ENCODE measurements around the gene PLSCR1. TPM values are rescaled to one million over a fixed set of nuclear protein-coding genes. Genes with fewer than 3 reads are reported as not detected.

PLSCR1 gene
- total RNA-seq, 6 experiments from 2014 or later: 10.5 to 18.7 (median 15.5) TPM

- TF ChIP-seq CTCF (IDR thresholded peaks at IDR 0.05): no peak
- H3K27ac Mint-ChIP-seq: no peak overlapping the region
- H3K9me3 Mint-ChIP-seq: no peaks in the 10 kb centered on the region
- no peak overlapping the region for H3K4me3 Mint-ChIP-seq
- H3K27me3 Mint-ChIP-seq (ENCODE audit: insufficient read depth): no peaks in the 10 kb centered on the region
- no peak for DNase-seq
- H3K36me3 Mint-ChIP-seq (ENCODE audit: low read depth): no peaks in the 10 kb centered on the region
- peaks cover 13% of the 10 kb centered on the region for H3K4me1 Mint-ChIP-seq (ENCODE audit: low read depth)
Measured at GRCh38 chr3:146569314-146569713, 24.9 kb upstream of the PLSCR1 start.

DNA sequence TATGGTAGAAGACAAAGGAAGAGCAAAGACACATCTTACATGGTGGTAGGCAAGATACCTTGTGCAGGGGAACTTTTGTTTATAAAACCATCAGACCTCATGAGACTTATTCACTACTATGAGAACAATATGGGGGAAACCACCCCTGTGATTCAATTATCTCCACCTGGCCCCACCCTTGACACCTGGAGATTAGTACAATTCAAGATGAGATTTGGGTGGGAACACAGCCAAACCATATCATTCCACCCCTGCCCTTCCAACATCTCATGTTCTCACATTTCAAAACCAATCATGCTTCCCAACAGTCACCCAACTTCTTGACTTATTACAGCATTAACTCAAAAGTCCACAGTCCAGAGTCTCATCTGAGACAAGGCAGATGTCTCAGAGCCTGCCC, 21.7 kb upstream of the PLSCR1 start:
- no peak overlapping the region for H3K4me3 Mint-ChIP-seq
- peaks cover 5% of the 10 kb centered on the region; the same call in 1 of the 2 replicates for H3K27me3 Mint-ChIP-seq (ENCODE audit: insufficient read depth)
- no peak for TF ChIP-seq CTCF (IDR thresholded peaks at IDR 0.05)
- H3K9me3 Mint-ChIP-seq: no peaks in the 10 kb centered on the region
- H3K4me1 Mint-ChIP-seq (ENCODE audit: low read depth): peaks cover 13% of the 10 kb centered on the region
- no peak overlapping the region for H3K27ac Mint-ChIP-seq
- no peak for DNase-seq
- H3K36me3 Mint-ChIP-seq (ENCODE audit: low read depth): no peaks in the 10 kb centered on the region; the same call in 1 of the 2 replicates

GRCh38 chr3:146561879-146562278, 17.5 kb upstream of the PLSCR1 start:
- H3K9me3 Mint-ChIP-seq: no peaks in the 10 kb centered on the region
- no peak overlapping the region for H3K4me3 Mint-ChIP-seq
- DNase-seq: no peak
- H3K27ac Mint-ChIP-seq: no peak overlapping the region
- no peaks in the 10 kb centered on the region for H3K4me1 Mint-ChIP-seq (ENCODE audit: low read depth)
- peaks cover 6% of the 10 kb centered on the region; the same call in 1 of the 2 replicates for H3K27me3 Mint-ChIP-seq (ENCODE audit: insufficient read depth)
- no peaks in the 10 kb centered on the region; the same call in 1 of the 2 replicates for H3K36me3 Mint-ChIP-seq (ENCODE audit: low read depth)
- no peak for TF ChIP-seq CTCF (IDR thresholded peaks at IDR 0.05)

DNA sequence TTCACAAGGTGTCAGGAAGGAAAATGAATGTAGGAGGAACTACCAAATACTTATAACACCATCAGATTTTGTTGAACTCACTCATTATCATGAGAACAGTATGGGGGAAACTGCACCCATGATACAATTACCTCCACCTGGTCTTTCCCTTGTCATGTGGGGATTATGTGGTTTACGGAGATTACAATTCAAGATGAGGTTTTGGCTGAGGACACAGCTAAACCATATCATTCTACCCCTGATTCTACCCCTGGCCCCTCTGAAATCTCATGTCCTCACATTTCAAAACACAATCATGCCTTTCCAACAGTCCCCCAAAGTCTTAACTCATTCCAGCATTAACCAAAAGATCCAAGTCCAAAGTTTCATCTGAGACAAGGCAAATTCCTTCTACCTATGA, 17.1 kb upstream of the PLSCR1 start:
- no peaks in the 10 kb centered on the region; the same call in 1 of the 2 replicates for H3K36me3 Mint-ChIP-seq (ENCODE audit: low read depth)
- no peak overlapping the region for H3K4me3 Mint-ChIP-seq
- H3K27ac Mint-ChIP-seq: no peak overlapping the region
- DNase-seq: no peak
- no peak for TF ChIP-seq CTCF (IDR thresholded peaks at IDR 0.05)
- no peaks in the 10 kb centered on the region for H3K9me3 Mint-ChIP-seq
- peaks cover 6% of the 10 kb centered on the region; the same call in 1 of the 2 replicates for H3K27me3 Mint-ChIP-seq (ENCODE audit: insufficient read depth)
- no peaks in the 10 kb centered on the region for H3K4me1 Mint-ChIP-seq (ENCODE audit: low read depth)

DNA sequence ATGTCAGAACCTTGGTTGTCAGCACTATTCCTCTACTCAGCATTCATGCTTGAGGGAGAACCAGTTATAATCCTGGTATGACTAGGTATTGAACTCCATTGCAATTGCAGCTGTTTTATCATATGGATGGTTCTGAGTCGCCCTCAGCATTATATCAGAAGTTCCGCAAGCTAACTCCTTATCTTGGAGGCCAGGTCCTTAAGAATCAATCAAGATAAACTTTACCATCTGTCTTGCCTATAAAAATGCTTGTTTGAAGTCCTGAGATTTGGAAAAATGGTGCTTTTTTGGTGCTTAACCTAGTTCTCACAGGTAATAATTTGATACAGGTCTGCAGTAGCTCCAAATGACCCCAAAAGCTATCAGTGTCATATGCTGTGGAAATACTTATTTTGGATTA, 16.3 kb upstream of the PLSCR1 start:
- Mint-ChIP-seq H3K4me3 (no peak overlapping the region), H3K9me3 (no peaks in the 10 kb centered on the region), H3K27me3 (ENCODE audit: insufficient read depth) (peaks cover 6% of the 10 kb centered on the region; the same call in 1 of the 2 replicates), H3K4me1 (ENCODE audit: low read depth) (no peaks in the 10 kb centered on the region), H3K27ac (no peak overlapping the region), H3K36me3 (ENCODE audit: low read depth) (no peaks in the 10 kb centered on the region; the same call in 1 of the 2 replicates)
- DNase-seq: no peak
- TF ChIP-seq CTCF (IDR thresholded peaks at IDR 0.05): no peak

GRCh38 chr3:146559388-146559787, 15.0 kb upstream of the PLSCR1 start:
- Mint-ChIP-seq H3K27ac (no peak overlapping the region), H3K36me3 (ENCODE audit: low read depth) (no peaks in the 10 kb centered on the region; the same call in 1 of the 2 replicates)

More at GRCh38 chr3:146559388-146559787, 15.0 kb upstream of the PLSCR1 start:
- H3K4me3 Mint-ChIP-seq: no peak overlapping the region
- H3K4me1 Mint-ChIP-seq (ENCODE audit: low read depth): no peaks in the 10 kb centered on the region
- H3K27me3 Mint-ChIP-seq (ENCODE audit: insufficient read depth): peaks cover 6% of the 10 kb centered on the region; the same call in 1 of the 2 replicates
- no peak for DNase-seq
- no peak for TF ChIP-seq CTCF (IDR thresholded peaks at IDR 0.05)
- no peaks in the 10 kb centered on the region for H3K9me3 Mint-ChIP-seq
